Measurements from ENCODE around the gene S100A16.
A peak's percentile ranks its signal among the peaks of the same experiment; 100 is the strongest.

The S100A16 gene

GRCh38 chr1:153649863-153650235, 36.9 kb upstream of the S100A16 start:
- TF ChIP-seq CTCF (IDR thresholded peaks at IDR 0.05; ENCODE audit: poor library complexity, severe bottlenecking): no peak
- Histone ChIP-seq H3K36me3 (ENCODE audit: low read depth) (peaks cover 11% of the 10 kb centered on the region), H3K27me3 (ENCODE audit: insufficient read depth, poor library complexity, severe bottlenecking) (no peaks in the 10 kb centered on the region), H3K9me3 (ENCODE audit: severe bottlenecking) (no peaks in the 10 kb centered on the region), H3K27ac (ENCODE audit: poor library complexity, severe bottlenecking) (no peak overlapping the region), H3K4me3 (ENCODE audit: severe bottlenecking) (no peak overlapping the region), H3K4me1 (ENCODE audit: insufficient read depth, poor library complexity, severe bottlenecking) (peaks cover 6% of the 10 kb centered on the region)
- ATAC-seq (ENCODE audit: low read depth): peak; percentile 24; the same call in 2 of the 3 replicates
- DNase-seq (ENCODE audit: low spot score): no peak

- peaks cover 6% of the 10 kb centered on the region for H3K4me1 ChIP-seq (ENCODE audit: insufficient read depth, poor library complexity, severe bottlenecking)
- no peaks in the 10 kb centered on the region for H3K9me3 ChIP-seq (ENCODE audit: severe bottlenecking)
- H3K27ac ChIP-seq (ENCODE audit: poor library complexity, severe bottlenecking): no peak overlapping the region
- peak; percentile 7; the same call in 2 of the 3 replicates for ATAC-seq (ENCODE audit: low read depth)
- no peak overlapping the region for H3K4me3 ChIP-seq (ENCODE audit: severe bottlenecking)
- DNase-seq (ENCODE audit: low spot score): no peak
- no peaks in the 10 kb centered on the region for H3K27me3 ChIP-seq (ENCODE audit: insufficient read depth, poor library complexity, severe bottlenecking)
- H3K36me3 ChIP-seq (ENCODE audit: low read depth): peaks cover 17% of the 10 kb centered on the region
- TF ChIP-seq CTCF (IDR thresholded peaks at IDR 0.05; ENCODE audit: poor library complexity, severe bottlenecking): no peak
These were observed 36.4 kb upstream of the S100A16 start for GRCh38 chr1:153649137-153649862.

GRCh38 chr1:153648000-153648643, 35.2 kb upstream of the S100A16 start:
- no peak overlapping the region for H3K27ac ChIP-seq (ENCODE audit: poor library complexity, severe bottlenecking)
- peaks cover 28% of the 10 kb centered on the region for H3K36me3 ChIP-seq (ENCODE audit: low read depth)
- DNase-seq (ENCODE audit: low spot score) (no peak), ATAC-seq (ENCODE audit: low read depth) (no peak)
- H3K27me3 ChIP-seq (ENCODE audit: insufficient read depth, poor library complexity, severe bottlenecking): no peaks in the 10 kb centered on the region
- H3K9me3 ChIP-seq (ENCODE audit: severe bottlenecking): no peaks in the 10 kb centered on the region
- no peak overlapping the region for H3K4me3 ChIP-seq (ENCODE audit: severe bottlenecking)
- TF ChIP-seq CTCF (IDR thresholded peaks at IDR 0.05; ENCODE audit: poor library complexity, severe bottlenecking): no peak
- peaks cover 5% of the 10 kb centered on the region for H3K4me1 ChIP-seq (ENCODE audit: insufficient read depth, poor library complexity, severe bottlenecking)

GRCh38 chr1:153647346-153647714, 34.4 kb upstream of the S100A16 start:
- TF ChIP-seq CTCF (IDR thresholded peaks at IDR 0.05; ENCODE audit: poor library complexity, severe bottlenecking): no peak
- Histone ChIP-seq H3K4me1 (ENCODE audit: insufficient read depth, poor library complexity, severe bottlenecking) (no peaks in the 10 kb centered on the region), H3K4me3 (ENCODE audit: severe bottlenecking) (no peak overlapping the region), H3K36me3 (ENCODE audit: low read depth) (peaks cover 36% of the 10 kb centered on the region), H3K9me3 (ENCODE audit: severe bottlenecking) (no peaks in the 10 kb centered on the region), H3K27ac (ENCODE audit: poor library complexity, severe bottlenecking) (no peak overlapping the region), H3K27me3 (ENCODE audit: insufficient read depth, poor library complexity, severe bottlenecking) (no peaks in the 10 kb centered on the region)
- peak; percentile 28 for ATAC-seq (ENCODE audit: low read depth)
- DNase-seq (ENCODE audit: low spot score): no peak
